Anterior cingulate cortex (tissue), 58 donors: ENCODE results near the gene KDM4B.

ENCODE experiments used
- DNase-seq, 58 donors: peaks; one replicate each; lab custom pipeline; 2025; lab: John Stamatoyannopoulos, UW

KDM4B gene

GRCh38 chr19:5080030-5080654 lies 111.2 kb downstream of the KDM4B start:
- DNase-seq = peak in 19 of 58 donors; percentile 5 to 67 (median 26)

GRCh38 chr19:5080809-5081208 lies 111.9 kb downstream of the KDM4B start:
- DNase-seq = no peak

- no peak for DNase-seq
These were observed 112.7 kb downstream of the KDM4B start for GRCh38 chr19:5081443-5082161.

- peak in 1 of 58 donors; percentile 27 for DNase-seq
These were observed 114.6 kb downstream of the KDM4B start for GRCh38 chr19:5083547-5083965.

- no peak for DNase-seq
These were observed 116.7 kb downstream of the KDM4B start for GRCh38 chr19:5085566-5085965.

GRCh38 chr19:5086230-5086629 lies 117.3 kb downstream of the KDM4B start:
- no peak for DNase-seq

GRCh38 chr19:5086725-5087439 lies 118.0 kb downstream of the KDM4B start:
- DNase-seq = no peak

- no peak for DNase-seq
These were observed 120.4 kb downstream of the KDM4B start for GRCh38 chr19:5089283-5089682.

GRCh38 chr19:5090465-5091017 lies 121.6 kb downstream of the KDM4B start:
- DNase-seq = no peak

- DNase-seq = peak in 40 of 58 donors; percentile 9 to 79 (median 46)
These were observed 122.2 kb downstream of the KDM4B start for GRCh38 chr19:5091018-5091683.

- DNase-seq = no peak
These were observed 123.0 kb downstream of the KDM4B start for GRCh38 chr19:5091684-5092480.

GRCh38 chr19:5092481-5092843 lies 123.5 kb downstream of the KDM4B start:
- DNase-seq = no peak

GRCh38 chr19:5093297-5093928 lies 124.5 kb downstream of the KDM4B start:
- DNase-seq = peak in 22 of 58 donors; percentile 6 to 70 (median 28)

GRCh38 chr19:5093948-5094718 lies 125.2 kb downstream of the KDM4B start:
- DNase-seq = no peak

GRCh38 chr19:5094768-5095567 lies 126.1 kb downstream of the KDM4B start:
- DNase-seq = no peak

GRCh38 chr19:5095568-5095850 lies 126.6 kb downstream of the KDM4B start:
- DNase-seq = no peak

- peak in 1 of 58 donors; percentile 19 for DNase-seq
These were observed 127.6 kb downstream of the KDM4B start for GRCh38 chr19:5096536-5096935.
